SK-N-SH treated with all-trans-retinoic acid at 6 μM for 48 hours (cell line): ENCODE results near the gene HTR2B.

ENCODE experiments used
- ARNTL ChIP-seq: fragments of 450-650 bp; formaldehyde crosslinking; IDR thresholded peaks from 2 replicates; pipeline ENCODE4 v1.5.0; 2020; ENCODE audit warnings: low read depth, mild to moderate bottlenecking, moderate library complexity, borderline replicate concordance
- BACH2 ChIP-seq: fragments of 250-450 bp; sonication (Bioruptor Pico); IDR thresholded peaks from 2 replicates; pipeline ENCODE4 v1.9.0; 2021; ENCODE audit warnings: mild to moderate bottlenecking, borderline replicate concordance
- ESRRG ChIP-seq: fragments of 250-450 bp; sonication (Bioruptor Pico); IDR thresholded peaks from 2 replicates; pipeline ENCODE4 v1.6.1; 2021; ENCODE audit warnings: mild to moderate bottlenecking
- OSR1 ChIP-seq: fragments of 250-450 bp; sonication (Bioruptor Pico); IDR thresholded peaks from 2 replicates; pipeline ENCODE4 v1.8.0; 2022; ENCODE audit warnings: moderate library complexity, mild to moderate bottlenecking, inconsistent platforms
- ZFP3 ChIP-seq: fragments of 250-450 bp; sonication (Bioruptor Pico); IDR thresholded peaks from 2 replicates; pipeline ENCODE4 v1.5.0; 2020; ENCODE audit warnings: mild to moderate bottlenecking, moderate library complexity
- TF ChIP-seq, protein P1 (sequence below): fragments of 250-450 bp; sonication (Bioruptor Pico); IDR thresholded peaks from 2 replicates; pipeline ENCODE4 v1.5.1; 2020; ENCODE audit warnings: low read depth, mild to moderate bottlenecking, moderate library complexity
- TF ChIP-seq, protein P2 (sequence below): fragments of 250-450 bp; sonication (Bioruptor Pico); IDR thresholded peaks from 2 replicates; pipeline ENCODE4 v1.8.0; 2021; ENCODE audit warnings: low read depth, mild to moderate bottlenecking, moderate library complexity, borderline replicate concordance
- TF ChIP-seq, protein P3 (sequence below): fragments of 250-450 bp; sonication (Bioruptor Pico); IDR thresholded peaks from 2 replicates; pipeline ENCODE4 v1.5.0; 2020; ENCODE audit warnings: mild to moderate bottlenecking, moderate library complexity
- TF ChIP-seq, protein P4 (sequence below): fragments of 250-450 bp; sonication (Bioruptor Pico); IDR thresholded peaks from 2 replicates; pipeline ENCODE4 v1.8.0; 2020; ENCODE audit warnings: mild to moderate bottlenecking, moderate library complexity, borderline replicate concordance
- TF ChIP-seq, protein P5 (sequence below): fragments of 250-450 bp; sonication (Bioruptor Pico); IDR thresholded peaks from 2 replicates; pipeline ENCODE4 v1.5.1; 2021; ENCODE audit warnings: mild to moderate bottlenecking, moderate library complexity

DNA sequence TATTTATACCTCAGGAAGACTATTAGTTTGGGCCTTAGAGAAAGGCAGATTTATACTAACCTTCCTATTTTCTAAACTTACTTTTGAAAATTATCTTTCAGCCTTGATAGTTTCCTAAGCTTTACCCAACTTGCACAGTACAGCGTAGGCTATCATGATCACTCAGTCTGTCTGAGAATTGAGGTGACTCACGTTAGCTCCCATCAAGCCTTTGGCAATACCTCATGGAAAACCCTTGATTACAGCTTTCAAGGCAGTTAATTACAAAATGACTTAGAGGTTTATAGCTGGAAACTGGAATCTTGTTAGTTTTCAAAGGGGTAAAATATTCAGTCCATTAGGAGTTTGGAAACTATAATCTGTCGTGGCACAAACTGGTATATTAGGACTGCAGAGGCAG, 47.2 kb upstream of the HTR2B start:
- no peak for TF ChIP-seq BACH2
- no peak for TF ChIP-seq ARNTL
- TF ChIP-seq, protein P1, sequence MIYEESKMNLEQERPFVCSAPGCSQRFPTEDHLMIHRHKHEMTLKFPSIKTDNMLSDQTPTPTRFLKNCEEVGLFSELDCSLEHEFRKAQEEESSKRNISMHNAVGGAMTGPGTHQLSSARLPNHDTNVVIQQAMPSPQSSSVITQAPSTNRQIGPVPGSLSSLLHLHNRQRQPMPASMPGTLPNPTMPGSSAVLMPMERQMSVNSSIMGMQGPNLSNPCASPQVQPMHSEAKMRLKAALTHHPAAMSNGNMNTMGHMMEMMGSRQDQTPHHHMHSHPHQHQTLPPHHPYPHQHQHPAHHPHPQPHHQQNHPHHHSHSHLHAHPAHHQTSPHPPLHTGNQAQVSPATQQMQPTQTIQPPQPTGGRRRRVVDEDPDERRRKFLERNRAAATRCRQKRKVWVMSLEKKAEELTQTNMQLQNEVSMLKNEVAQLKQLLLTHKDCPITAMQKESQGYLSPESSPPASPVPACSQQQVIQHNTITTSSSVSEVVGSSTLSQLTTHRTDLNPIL: no peak
- TF ChIP-seq, protein P2, sequence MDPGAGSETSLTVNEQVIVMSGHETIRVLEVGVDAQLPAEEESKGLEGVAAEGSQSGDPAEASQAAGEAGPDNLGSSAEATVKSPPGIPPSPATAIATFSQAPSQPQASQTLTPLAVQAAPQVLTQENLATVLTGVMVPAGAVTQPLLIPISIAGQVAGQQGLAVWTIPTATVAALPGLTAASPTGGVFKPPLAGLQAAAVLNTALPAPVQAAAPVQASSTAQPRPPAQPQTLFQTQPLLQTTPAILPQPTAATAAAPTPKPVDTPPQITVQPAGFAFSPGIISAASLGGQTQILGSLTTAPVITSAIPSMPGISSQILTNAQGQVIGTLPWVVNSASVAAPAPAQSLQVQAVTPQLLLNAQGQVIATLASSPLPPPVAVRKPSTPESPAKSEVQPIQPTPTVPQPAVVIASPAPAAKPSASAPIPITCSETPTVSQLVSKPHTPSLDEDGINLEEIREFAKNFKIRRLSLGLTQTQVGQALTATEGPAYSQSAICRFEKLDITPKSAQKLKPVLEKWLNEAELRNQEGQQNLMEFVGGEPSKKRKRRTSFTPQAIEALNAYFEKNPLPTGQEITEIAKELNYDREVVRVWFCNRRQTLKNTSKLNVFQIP (CRISPR knock-in tag): no peak
- TF ChIP-seq, protein P3, sequence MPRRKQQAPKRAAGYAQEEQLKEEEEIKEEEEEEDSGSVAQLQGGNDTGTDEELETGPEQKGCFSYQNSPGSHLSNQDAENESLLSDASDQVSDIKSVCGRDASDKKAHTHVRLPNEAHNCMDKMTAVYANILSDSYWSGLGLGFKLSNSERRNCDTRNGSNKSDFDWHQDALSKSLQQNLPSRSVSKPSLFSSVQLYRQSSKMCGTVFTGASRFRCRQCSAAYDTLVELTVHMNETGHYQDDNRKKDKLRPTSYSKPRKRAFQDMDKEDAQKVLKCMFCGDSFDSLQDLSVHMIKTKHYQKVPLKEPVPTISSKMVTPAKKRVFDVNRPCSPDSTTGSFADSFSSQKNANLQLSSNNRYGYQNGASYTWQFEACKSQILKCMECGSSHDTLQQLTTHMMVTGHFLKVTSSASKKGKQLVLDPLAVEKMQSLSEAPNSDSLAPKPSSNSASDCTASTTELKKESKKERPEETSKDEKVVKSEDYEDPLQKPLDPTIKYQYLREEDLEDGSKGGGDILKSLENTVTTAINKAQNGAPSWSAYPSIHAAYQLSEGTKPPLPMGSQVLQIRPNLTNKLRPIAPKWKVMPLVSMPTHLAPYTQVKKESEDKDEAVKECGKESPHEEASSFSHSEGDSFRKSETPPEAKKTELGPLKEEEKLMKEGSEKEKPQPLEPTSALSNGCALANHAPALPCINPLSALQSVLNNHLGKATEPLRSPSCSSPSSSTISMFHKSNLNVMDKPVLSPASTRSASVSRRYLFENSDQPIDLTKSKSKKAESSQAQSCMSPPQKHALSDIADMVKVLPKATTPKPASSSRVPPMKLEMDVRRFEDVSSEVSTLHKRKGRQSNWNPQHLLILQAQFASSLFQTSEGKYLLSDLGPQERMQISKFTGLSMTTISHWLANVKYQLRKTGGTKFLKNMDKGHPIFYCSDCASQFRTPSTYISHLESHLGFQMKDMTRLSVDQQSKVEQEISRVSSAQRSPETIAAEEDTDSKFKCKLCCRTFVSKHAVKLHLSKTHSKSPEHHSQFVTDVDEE (CRISPR knock-in tag): no peak
- no peak for TF ChIP-seq OSR1 (CRISPR knock-in tag)
- TF ChIP-seq, protein P4, sequence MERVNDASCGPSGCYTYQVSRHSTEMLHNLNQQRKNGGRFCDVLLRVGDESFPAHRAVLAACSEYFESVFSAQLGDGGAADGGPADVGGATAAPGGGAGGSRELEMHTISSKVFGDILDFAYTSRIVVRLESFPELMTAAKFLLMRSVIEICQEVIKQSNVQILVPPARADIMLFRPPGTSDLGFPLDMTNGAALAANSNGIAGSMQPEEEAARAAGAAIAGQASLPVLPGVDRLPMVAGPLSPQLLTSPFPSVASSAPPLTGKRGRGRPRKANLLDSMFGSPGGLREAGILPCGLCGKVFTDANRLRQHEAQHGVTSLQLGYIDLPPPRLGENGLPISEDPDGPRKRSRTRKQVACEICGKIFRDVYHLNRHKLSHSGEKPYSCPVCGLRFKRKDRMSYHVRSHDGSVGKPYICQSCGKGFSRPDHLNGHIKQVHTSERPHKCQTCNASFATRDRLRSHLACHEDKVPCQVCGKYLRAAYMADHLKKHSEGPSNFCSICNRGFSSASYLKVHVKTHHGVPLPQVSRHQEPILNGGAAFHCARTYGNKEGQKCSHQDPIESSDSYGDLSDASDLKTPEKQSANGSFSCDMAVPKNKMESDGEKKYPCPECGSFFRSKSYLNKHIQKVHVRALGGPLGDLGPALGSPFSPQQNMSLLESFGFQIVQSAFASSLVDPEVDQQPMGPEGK (CRISPR knock-in tag): no peak
- no peak for TF ChIP-seq ESRRG (CRISPR knock-in tag)
- no peak for TF ChIP-seq ZFP3 (CRISPR knock-in tag)
- TF ChIP-seq, protein P5, sequence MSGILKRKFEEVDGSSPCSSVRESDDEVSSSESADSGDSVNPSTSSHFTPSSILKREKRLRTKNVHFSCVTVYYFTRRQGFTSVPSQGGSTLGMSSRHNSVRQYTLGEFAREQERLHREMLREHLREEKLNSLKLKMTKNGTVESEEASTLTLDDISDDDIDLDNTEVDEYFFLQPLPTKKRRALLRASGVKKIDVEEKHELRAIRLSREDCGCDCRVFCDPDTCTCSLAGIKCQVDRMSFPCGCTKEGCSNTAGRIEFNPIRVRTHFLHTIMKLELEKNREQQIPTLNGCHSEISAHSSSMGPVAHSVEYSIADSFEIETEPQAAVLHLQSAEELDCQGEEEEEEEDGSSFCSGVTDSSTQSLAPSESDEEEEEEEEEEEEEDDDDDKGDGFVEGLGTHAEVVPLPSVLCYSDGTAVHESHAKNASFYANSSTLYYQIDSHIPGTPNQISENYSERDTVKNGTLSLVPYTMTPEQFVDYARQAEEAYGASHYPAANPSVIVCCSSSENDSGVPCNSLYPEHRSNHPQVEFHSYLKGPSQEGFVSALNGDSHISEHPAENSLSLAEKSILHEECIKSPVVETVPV (CRISPR knock-in tag): no peak
